Keratinocyte (primary cell): ENCODE measurements around the gene MLXIP. TPM values are rescaled to one million over a fixed set of nuclear protein-coding genes. Genes with fewer than 3 reads are reported as not detected.

Experiments
- DNase-seq: peaks from one replicate; pipeline ENCODE4 v3.0.0-alpha.2; 2011; ENCODE audit warnings: low read depth, missing footprints, low spot score
- FAIRE-seq: peaks from 2 replicates; lab custom pipeline; 2011; peaks lifted over from hg19 to GRCh38; lab: Jason Lieb, UNC
- H2AFZ ChIP-seq: 2 replicates; pipeline ENCODE4 v1.6.0; 2012; ENCODE audit warnings: low read length, control low read depth, inconsistent platforms; ENCODE audit not compliant: control insufficient read depth
- H3K27ac ChIP-seq: 2 replicates; pipeline ENCODE4 v1.5.1; 2011; ENCODE audit warnings: low read length; ENCODE audit not compliant: control insufficient read depth, insufficient read depth
- H3K27me3 ChIP-seq: 3 replicates; pipeline ENCODE4 v1.6.0; 2011; ENCODE audit warnings: low read length; ENCODE audit not compliant: control insufficient read depth, insufficient read depth; ENCODE audit errors: extremely low read depth
- H3K36me3 ChIP-seq, 2 experiments: 2 replicates in 1 of 2; 3 replicates in 1 of 2; pipeline ENCODE4 v1.5.1; 2011; ENCODE audit warnings: low read length in 2 of 2, mild to moderate bottlenecking in 1 of 2; ENCODE audit not compliant: control insufficient read depth in 2 of 2, insufficient read depth in 2 of 2; ENCODE audit errors: extremely low read depth in 1 of 2
- H3K4me1 ChIP-seq: 3 replicates; pipeline ENCODE4 v1.5.1; 2011; ENCODE audit warnings: low read length; ENCODE audit not compliant: control insufficient read depth, insufficient read depth; ENCODE audit errors: extremely low read depth
- H3K4me2 ChIP-seq: 3 replicates; pipeline ENCODE4 v1.6.0; 2011; ENCODE audit warnings: low read depth, low read length; ENCODE audit not compliant: control insufficient read depth, insufficient read depth; ENCODE audit errors: extremely low read depth
- H3K4me3 ChIP-seq, 3 experiments: fragments of 200-600 bp in 1 of 3; sonication (generic) in 1 of 3; 2 replicates in 2 of 3; 3 replicates in 1 of 3; pipeline ENCODE4 v1.5.1; 2011 to 2016; ENCODE audit warnings: low read length in 3 of 3, mild to moderate bottlenecking in 3 of 3, control low read depth in 2 of 3, inconsistent platforms in 1 of 3, low read depth in 1 of 3, mixed read lengths in 1 of 3, mixed run types in 1 of 3, moderate library complexity in 1 of 3; ENCODE audit not compliant: control insufficient read depth in 2 of 3, insufficient read depth in 2 of 3; ENCODE audit errors: extremely low read depth in 1 of 3
- H3K79me2 ChIP-seq: 2 replicates; pipeline ENCODE4 v1.6.0; 2012; ENCODE audit warnings: low read length; ENCODE audit not compliant: control insufficient read depth, insufficient read depth
- H3K9ac ChIP-seq: 3 replicates; pipeline ENCODE4 v1.6.0; 2011; ENCODE audit warnings: low read length; ENCODE audit not compliant: control insufficient read depth, insufficient read depth; ENCODE audit errors: extremely low read depth
- H3K9me1 ChIP-seq: 3 replicates; pipeline ENCODE4 v1.6.0; 2011; ENCODE audit warnings: low read length; ENCODE audit not compliant: control insufficient read depth, insufficient read depth; ENCODE audit errors: extremely low read depth
- H3K9me3 ChIP-seq: 2 replicates; pipeline ENCODE4 v1.5.1; 2012; ENCODE audit warnings: low read depth, low read length; ENCODE audit not compliant: control insufficient read depth
- H4K20me1 ChIP-seq: 3 replicates; pipeline ENCODE4 v1.6.0; 2011; ENCODE audit warnings: low read length; ENCODE audit not compliant: control insufficient read depth, insufficient read depth; ENCODE audit errors: extremely low read depth
- EZH2 ChIP-seq: IDR thresholded peaks from one replicate; pipeline ENCODE4 v1.6.1; 2012; ENCODE audit warnings: inconsistent platforms, mild to moderate bottlenecking, low read length, moderate library complexity
- dilution Hi-C: fragments of 300-500 bp; cut with MboI; formaldehyde crosslinking; loops from one replicate; pipeline ENCODE4 v1.7.0; 2020; ENCODE audit warnings: low sequenced_read_pairs; ENCODE audit not compliant: extremely low pct_ligation_motif_present
- polyA plus RNA-seq, 5 experiments: library from polyadenylated mRNA; depleted of rRNA in 3 of 5; stranded (reverse) in 3 of 5; stranded (forward) in 1 of 5; unstranded in 1 of 5; fragments of >200 nt; gene quantifications; 1 replicate in 1 of 5; 2 replicates in 3 of 5; 3 replicates in 1 of 5; pipeline versions ENCODE4 v1.2.1 to v1.2.3, GENCODE V29; 2011 to 2012; ENCODE audit warnings: missing spikeins in 2 of 5, low read depth in 1 of 5, low replicate concordance in 1 of 5
- TF ChIP-seq, protein P1 (sequence below), 3 experiments: IDR thresholded peaks in 1 of 3; conservative IDR thresholded peaks in 1 of 3; optimal IDR thresholded peaks in 1 of 3; 2 replicates in 2 of 3; 3 replicates in 1 of 3; pipeline versions ENCODE3 to v1.5.1; 2011; ENCODE audit warnings: low read length in 3 of 3, mild to moderate bottlenecking in 3 of 3, moderate library complexity in 2 of 3, control low read depth in 1 of 3, inconsistent platforms in 1 of 3; ENCODE audit not compliant: insufficient read depth in 2 of 3; ENCODE audit errors: extremely low read depth in 1 of 3

The MLXIP gene
- polyA plus RNA-seq, 1 donor (not counting 4 experiments of a cell fraction or from before 2014, with no cell fraction given), result 5.5 TPM

GRCh38 chr12:122048151-122048550 lies 30.4 kb upstream of the MLXIP start:
- no peaks in the 10 kb centered on the region for H4K20me1 ChIP-seq
- TF ChIP-seq, protein P1, sequence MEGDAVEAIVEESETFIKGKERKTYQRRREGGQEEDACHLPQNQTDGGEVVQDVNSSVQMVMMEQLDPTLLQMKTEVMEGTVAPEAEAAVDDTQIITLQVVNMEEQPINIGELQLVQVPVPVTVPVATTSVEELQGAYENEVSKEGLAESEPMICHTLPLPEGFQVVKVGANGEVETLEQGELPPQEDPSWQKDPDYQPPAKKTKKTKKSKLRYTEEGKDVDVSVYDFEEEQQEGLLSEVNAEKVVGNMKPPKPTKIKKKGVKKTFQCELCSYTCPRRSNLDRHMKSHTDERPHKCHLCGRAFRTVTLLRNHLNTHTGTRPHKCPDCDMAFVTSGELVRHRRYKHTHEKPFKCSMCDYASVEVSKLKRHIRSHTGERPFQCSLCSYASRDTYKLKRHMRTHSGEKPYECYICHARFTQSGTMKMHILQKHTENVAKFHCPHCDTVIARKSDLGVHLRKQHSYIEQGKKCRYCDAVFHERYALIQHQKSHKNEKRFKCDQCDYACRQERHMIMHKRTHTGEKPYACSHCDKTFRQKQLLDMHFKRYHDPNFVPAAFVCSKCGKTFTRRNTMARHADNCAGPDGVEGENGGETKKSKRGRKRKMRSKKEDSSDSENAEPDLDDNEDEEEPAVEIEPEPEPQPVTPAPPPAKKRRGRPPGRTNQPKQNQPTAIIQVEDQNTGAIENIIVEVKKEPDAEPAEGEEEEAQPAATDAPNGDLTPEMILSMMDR (optimal IDR thresholded peaks at IDR 0.05 in 1 of 3, IDR thresholded peaks at IDR 0.05 in 1 of 3, conservative IDR thresholded peaks at IDR 0.05 in 1 of 3; ENCODE audit: extremely low read depth in 1 of 3, insufficient read depth in 2 of 3, low read length in 3 of 3), result no peak
- no peak for TF ChIP-seq EZH2
- no peak overlapping the region for H3K4me3 ChIP-seq
- no peaks in the 10 kb centered on the region for H3K9me3 ChIP-seq
- no peaks in the 10 kb centered on the region for H3K9me1 ChIP-seq
- no peak overlapping the region for H3K27ac ChIP-seq
- H3K4me2 ChIP-seq, result no peak overlapping the region
- no peaks in the 10 kb centered on the region for H3K27me3 ChIP-seq
- no peak overlapping the region for H3K9ac ChIP-seq
- dilution Hi-C loops, result no loop called here
- no peaks in the 10 kb centered on the region for H3K4me1 ChIP-seq
- DNase-seq (no peak), FAIRE-seq (no peak)
- H3K79me2 ChIP-seq, result no peaks in the 10 kb centered on the region
- peaks cover 11 to 25% of the 10 kb centered on the region in 2 experiments for H3K36me3 ChIP-seq
- no peak overlapping the region for H2AFZ ChIP-seq

DNA sequence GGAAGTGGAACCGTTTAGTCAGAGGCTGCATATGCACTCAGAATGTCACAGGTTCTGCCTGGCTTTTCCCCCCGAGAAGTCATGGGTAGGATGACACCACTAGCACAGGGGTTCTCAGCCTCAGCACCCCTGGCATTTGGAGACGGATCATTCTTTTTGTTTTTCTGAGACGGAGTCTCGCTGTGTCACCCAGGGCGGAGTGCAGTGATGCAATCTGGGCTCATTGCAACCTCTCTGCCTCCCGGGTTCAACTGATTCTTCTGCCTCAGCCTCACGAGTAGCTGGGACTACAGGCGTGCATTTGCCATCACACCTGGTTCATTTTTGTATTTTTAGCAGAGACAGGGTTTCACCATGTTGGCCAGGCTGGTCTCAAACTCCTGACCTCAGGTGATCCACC lies 28.7 kb upstream of the MLXIP start:
- dilution Hi-C loops, result no loop called here
- Histone ChIP-seq H2AFZ (no peak overlapping the region), H3K27me3 (no peaks in the 10 kb centered on the region), H3K4me1 (no peaks in the 10 kb centered on the region), H3K36me3 (peaks cover 10 to 19% of the 10 kb centered on the region in 2 experiments), H3K9me3 (no peaks in the 10 kb centered on the region), H3K4me2 (no peak overlapping the region), H3K4me3 (no peak overlapping the region), H3K27ac (no peak overlapping the region), H3K79me2 (no peaks in the 10 kb centered on the region), H3K9me1 (no peaks in the 10 kb centered on the region), H4K20me1 (peaks cover 4% of the 10 kb centered on the region), H3K9ac (no peak overlapping the region)
- no peak for DNase-seq
- FAIRE-seq, result no peak
- TF ChIP-seq EZH2, result no peak
- TF ChIP-seq, protein P1 (optimal IDR thresholded peaks at IDR 0.05 in 1 of 3, IDR thresholded peaks at IDR 0.05 in 1 of 3, conservative IDR thresholded peaks at IDR 0.05 in 1 of 3; ENCODE audit: extremely low read depth in 1 of 3, insufficient read depth in 2 of 3, low read length in 3 of 3), result no peak
